Measurements from ENCODE around the gene FCHSD2.

GRCh38 chr11:72821221-72821919 is 320.7 kb downstream of the FCHSD2 start:
- no peak for TF ChIP-seq YY1 (tag by site-specific recombination; IDR thresholded peaks at IDR 0.05)
- no peak for TF ChIP-seq CTCF (tag by site-specific recombination; IDR thresholded peaks at IDR 0.05)
- TF ChIP-seq ZBTB48 (tag by site-specific recombination; IDR thresholded peaks at IDR 0.05) = no peak
- no peak for TF ChIP-seq TRIM28 (IDR thresholded peaks at IDR 0.05; ENCODE audit: borderline replicate concordance, low read length)
- no peak for TF ChIP-seq GLIS1 (tag by site-specific recombination; IDR thresholded peaks at IDR 0.05)
- TF ChIP-seq ZNF274 (IDR thresholded peaks at IDR 0.05; ENCODE audit: low read length) = no peak
- no peak for TF ChIP-seq ZNF274 (tag by site-specific recombination; IDR thresholded peaks at IDR 0.05; ENCODE audit: borderline replicate concordance)
- TF ChIP-seq MYNN (tag by site-specific recombination; IDR thresholded peaks at IDR 0.05; ENCODE audit: borderline replicate concordance) = no peak
- TF ChIP-seq REST (tag by site-specific recombination; IDR thresholded peaks at IDR 0.05) = no peak
- no peak for TF ChIP-seq ZNF223 (tag by site-specific recombination; IDR thresholded peaks at IDR 0.05)

Measured in HEK293 (cell line).